ENCODE results near the gene ACSL1. TPM values are rescaled to one million over a fixed set of nuclear protein-coding genes. Genes with fewer than 3 reads are reported as not detected.

ACSL1 gene
- total RNA-seq, 1 experiment from 2014 or later = 12.5 TPM

DNA sequence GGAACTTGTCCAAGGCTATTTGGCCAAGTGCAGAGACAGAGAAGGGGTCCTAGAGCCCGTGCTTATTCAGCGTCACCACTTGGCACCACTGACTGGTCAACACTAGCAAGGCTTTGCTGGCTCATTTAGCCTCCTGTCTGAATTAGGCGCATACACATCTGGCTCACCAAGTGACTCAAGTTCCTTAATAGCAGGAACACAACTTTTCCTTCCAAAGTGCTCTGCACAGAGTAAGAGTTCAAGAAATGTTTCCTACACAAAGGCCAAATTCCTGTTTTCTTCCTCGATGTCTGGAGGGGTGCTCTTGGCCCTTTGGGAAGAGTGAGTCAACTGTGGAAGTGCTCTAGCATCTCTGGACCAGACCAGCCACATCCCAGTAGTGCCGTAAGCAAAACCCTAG, 65.1 kb downstream of the ACSL1 start:
- no TSS peak for BruUV-seq (replicated peaks)
- intact Hi-C loops (cut with micrococcal nuclease) = no loop called here

DNA sequence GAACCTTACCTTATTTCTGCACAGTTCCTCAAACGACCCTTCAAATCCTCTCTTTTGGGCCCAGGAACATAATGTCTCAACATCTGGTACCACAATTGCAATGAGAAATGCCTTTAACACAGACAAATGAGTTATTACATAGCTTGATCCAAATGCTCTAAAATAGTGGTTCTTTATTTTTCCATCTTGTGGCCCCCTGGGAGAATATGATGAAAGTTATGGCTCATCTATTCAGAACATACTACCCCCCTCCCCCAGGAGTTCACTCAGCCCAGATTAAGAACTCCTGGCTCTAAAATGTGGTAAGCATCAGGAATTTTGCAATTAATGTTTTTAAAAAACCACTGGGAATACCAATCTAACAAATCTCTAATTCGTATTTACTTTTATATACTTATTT, 68.0 kb downstream of the ACSL1 start:
- RAD21 ChIA-PET (ENCODE audit: low non-redundant PET in 1 of 2, low total read pairs in 2 of 2, uncharacterized antibody in 2 of 2, unreplicated experiment in 2 of 2) = no interaction called here
- intact Hi-C loops (cut with micrococcal nuclease) = no loop called here
- no TSS peak for BruUV-seq (replicated peaks)
- H3K4me3 ChIP-seq (replicated peaks in 1 of 2; ENCODE audit: low read depth in 1 of 2, low read length in 2 of 2) = no peak overlapping the region
- no peaks in the 10 kb centered on the region for H3K79me2 ChIP-seq (ENCODE audit: insufficient read depth, low read length)
- ATAC-seq = no peak
- H2AFZ ChIP-seq (ENCODE audit: low read depth, low read length, poor library complexity, severe bottlenecking) = no peak overlapping the region
- POLR2A ChIA-PET = no interaction called here
- no peaks in the 10 kb centered on the region for H3K27me3 ChIP-seq (ENCODE audit: insufficient read depth, low read length)
- H3K9me2 ChIP-seq (ENCODE audit: insufficient read depth) = no peaks in the 10 kb centered on the region
- H3K9me3 ChIP-seq (ENCODE audit: control insufficient read depth in 1 of 2, insufficient read depth in 1 of 2, low read depth in 1 of 2, low read length in 2 of 2) = no peaks in the 10 kb centered on the region
- H4K20me1 ChIP-seq (ENCODE audit: insufficient read depth) = no peaks in the 10 kb centered on the region
- no peak overlapping the region for H3K27ac ChIP-seq (ENCODE audit: low read depth, low read length)
- no peak overlapping the region for H3K4me2 ChIP-seq (ENCODE audit: low read length)
- no peak for DNase-seq (ENCODE audit: low read depth, low spot score)
- no peaks in the 10 kb centered on the region for H3K36me3 ChIP-seq (ENCODE audit: control insufficient read depth in 1 of 2, insufficient read depth in 2 of 2, low read length in 2 of 2)
- H3K4me1 ChIP-seq (ENCODE audit: control insufficient read depth in 1 of 2, insufficient read depth in 2 of 2, low read length in 2 of 2) = no peaks in the 10 kb centered on the region
- CTCF ChIA-PET = no interaction called here
- H3K9ac ChIP-seq (ENCODE audit: low read length) = no peak overlapping the region
- no peak for TF ChIP-seq ELF1 (IDR thresholded peaks at IDR 0.05; ENCODE audit: borderline replicate concordance, low read depth)
- no peak for TF ChIP-seq EZH2 (IDR thresholded peaks at IDR 0.05)
- TF ChIP-seq RAD21 (IDR thresholded peaks at IDR 0.05; ENCODE audit: low read depth) = no peak
- TF ChIP-seq MAX (IDR thresholded peaks at IDR 0.05) = no peak
- no peak for TF ChIP-seq CBX3 (IDR thresholded peaks at IDR 0.05; ENCODE audit: low read depth)
- no peak for TF ChIP-seq JUND (IDR thresholded peaks at IDR 0.05)
- TF ChIP-seq, protein P1, sequence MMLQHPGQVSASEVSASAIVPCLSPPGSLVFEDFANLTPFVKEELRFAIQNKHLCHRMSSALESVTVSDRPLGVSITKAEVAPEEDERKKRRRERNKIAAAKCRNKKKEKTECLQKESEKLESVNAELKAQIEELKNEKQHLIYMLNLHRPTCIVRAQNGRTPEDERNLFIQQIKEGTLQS (IDR thresholded peaks at IDR 0.05) = no peak
- TF ChIP-seq, protein P2, sequence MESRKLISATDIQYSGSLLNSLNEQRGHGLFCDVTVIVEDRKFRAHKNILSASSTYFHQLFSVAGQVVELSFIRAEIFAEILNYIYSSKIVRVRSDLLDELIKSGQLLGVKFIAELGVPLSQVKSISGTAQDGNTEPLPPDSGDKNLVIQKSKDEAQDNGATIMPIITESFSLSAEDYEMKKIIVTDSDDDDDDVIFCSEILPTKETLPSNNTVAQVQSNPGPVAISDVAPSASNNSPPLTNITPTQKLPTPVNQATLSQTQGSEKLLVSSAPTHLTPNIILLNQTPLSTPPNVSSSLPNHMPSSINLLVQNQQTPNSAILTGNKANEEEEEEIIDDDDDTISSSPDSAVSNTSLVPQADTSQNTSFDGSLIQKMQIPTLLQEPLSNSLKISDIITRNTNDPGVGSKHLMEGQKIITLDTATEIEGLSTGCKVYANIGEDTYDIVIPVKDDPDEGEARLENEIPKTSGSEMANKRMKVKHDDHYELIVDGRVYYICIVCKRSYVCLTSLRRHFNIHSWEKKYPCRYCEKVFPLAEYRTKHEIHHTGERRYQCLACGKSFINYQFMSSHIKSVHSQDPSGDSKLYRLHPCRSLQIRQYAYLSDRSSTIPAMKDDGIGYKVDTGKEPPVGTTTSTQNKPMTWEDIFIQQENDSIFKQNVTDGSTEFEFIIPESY (IDR thresholded peaks at IDR 0.05; ENCODE audit: extremely low read depth, insufficient replicate concordance, low read length) = no peak
- no peak for TF ChIP-seq FOSL1 (IDR thresholded peaks at IDR 0.05; ENCODE audit: low read depth)
- TF ChIP-seq POLR2A (IDR thresholded peaks at IDR 0.05; ENCODE audit: borderline replicate concordance, extremely low read depth, insufficient read depth, insufficient read length) = no peak
- no peak for TF ChIP-seq SRF (IDR thresholded peaks at IDR 0.05; ENCODE audit: low read depth)
- TF ChIP-seq ZFX (IDR thresholded peaks at IDR 0.05) = no peak
- no peak for TF ChIP-seq POLR2AphosphoS5 (IDR thresholded peaks at IDR 0.05; ENCODE audit: low read depth, low read length)
- TF ChIP-seq, protein P3, sequence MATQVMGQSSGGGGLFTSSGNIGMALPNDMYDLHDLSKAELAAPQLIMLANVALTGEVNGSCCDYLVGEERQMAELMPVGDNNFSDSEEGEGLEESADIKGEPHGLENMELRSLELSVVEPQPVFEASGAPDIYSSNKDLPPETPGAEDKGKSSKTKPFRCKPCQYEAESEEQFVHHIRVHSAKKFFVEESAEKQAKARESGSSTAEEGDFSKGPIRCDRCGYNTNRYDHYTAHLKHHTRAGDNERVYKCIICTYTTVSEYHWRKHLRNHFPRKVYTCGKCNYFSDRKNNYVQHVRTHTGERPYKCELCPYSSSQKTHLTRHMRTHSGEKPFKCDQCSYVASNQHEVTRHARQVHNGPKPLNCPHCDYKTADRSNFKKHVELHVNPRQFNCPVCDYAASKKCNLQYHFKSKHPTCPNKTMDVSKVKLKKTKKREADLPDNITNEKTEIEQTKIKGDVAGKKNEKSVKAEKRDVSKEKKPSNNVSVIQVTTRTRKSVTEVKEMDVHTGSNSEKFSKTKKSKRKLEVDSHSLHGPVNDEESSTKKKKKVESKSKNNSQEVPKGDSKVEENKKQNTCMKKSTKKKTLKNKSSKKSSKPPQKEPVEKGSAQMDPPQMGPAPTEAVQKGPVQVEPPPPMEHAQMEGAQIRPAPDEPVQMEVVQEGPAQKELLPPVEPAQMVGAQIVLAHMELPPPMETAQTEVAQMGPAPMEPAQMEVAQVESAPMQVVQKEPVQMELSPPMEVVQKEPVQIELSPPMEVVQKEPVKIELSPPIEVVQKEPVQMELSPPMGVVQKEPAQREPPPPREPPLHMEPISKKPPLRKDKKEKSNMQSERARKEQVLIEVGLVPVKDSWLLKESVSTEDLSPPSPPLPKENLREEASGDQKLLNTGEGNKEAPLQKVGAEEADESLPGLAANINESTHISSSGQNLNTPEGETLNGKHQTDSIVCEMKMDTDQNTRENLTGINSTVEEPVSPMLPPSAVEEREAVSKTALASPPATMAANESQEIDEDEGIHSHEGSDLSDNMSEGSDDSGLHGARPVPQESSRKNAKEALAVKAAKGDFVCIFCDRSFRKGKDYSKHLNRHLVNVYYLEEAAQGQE (IDR thresholded peaks at IDR 0.05; ENCODE audit: low read depth) = no peak

More for the DNA sequence above, 65.1 kb downstream of the ACSL1 start:
- Histone ChIP-seq H3K9ac (ENCODE audit: low read length) (no peak overlapping the region), H3K9me3 (ENCODE audit: control insufficient read depth in 1 of 2, insufficient read depth in 1 of 2, low read depth in 1 of 2, low read length in 2 of 2) (no peaks in the 10 kb centered on the region), H3K27ac (ENCODE audit: low read depth, low read length) (no peak overlapping the region), H3K36me3 (ENCODE audit: control insufficient read depth in 1 of 2, insufficient read depth in 2 of 2, low read length in 2 of 2) (no peaks in the 10 kb centered on the region), H3K4me2 (ENCODE audit: low read length) (no peak overlapping the region), H3K9me2 (ENCODE audit: insufficient read depth) (no peaks in the 10 kb centered on the region), H3K4me3 (replicated peaks in 1 of 2; ENCODE audit: low read depth in 1 of 2, low read length in 2 of 2) (no peak overlapping the region), H3K79me2 (ENCODE audit: insufficient read depth, low read length) (no peaks in the 10 kb centered on the region), H4K20me1 (ENCODE audit: insufficient read depth) (no peaks in the 10 kb centered on the region), H2AFZ (ENCODE audit: low read depth, low read length, poor library complexity, severe bottlenecking) (no peak overlapping the region), H3K27me3 (ENCODE audit: insufficient read depth, low read length) (no peaks in the 10 kb centered on the region), H3K4me1 (ENCODE audit: control insufficient read depth in 1 of 2, insufficient read depth in 2 of 2, low read length in 2 of 2) (no peaks in the 10 kb centered on the region)
- CTCF ChIA-PET = no interaction called here
- TF ChIP-seq JUND (IDR thresholded peaks at IDR 0.05) (no peak), ZFX (IDR thresholded peaks at IDR 0.05) (no peak), FOSL1 (IDR thresholded peaks at IDR 0.05; ENCODE audit: low read depth) (no peak), SP1 (IDR thresholded peaks at IDR 0.05; ENCODE audit: low read depth) (no peak), EZH2phosphoT487 (IDR thresholded peaks at IDR 0.05; ENCODE audit: borderline replicate concordance) (no peak), POLR2A (IDR thresholded peaks at IDR 0.05; ENCODE audit: borderline replicate concordance, extremely low read depth, insufficient read depth, insufficient read length) (no peak), POLR2AphosphoS5 (IDR thresholded peaks at IDR 0.05; ENCODE audit: low read depth, low read length) (no peak)
- TF ChIP-seq, protein P1 (IDR thresholded peaks at IDR 0.05) = no peak
- no peak for ATAC-seq
- RAD21 ChIA-PET (ENCODE audit: low non-redundant PET in 1 of 2, low total read pairs in 2 of 2, uncharacterized antibody in 2 of 2, unreplicated experiment in 2 of 2) = no interaction called here
- POLR2A ChIA-PET = no interaction called here
- DNase-seq (ENCODE audit: low read depth, low spot score) = no peak
